RWPE2 (cell line): ENCODE measurements around the gene VWA3A.

Source experiments
- ATAC-seq: fragments of 200-7000 bp; cut with Tn5 transposase; 3 replicates; pipeline ENCODE4 v1.9.1; 2021; ENCODE audit warnings: low read depth
- DNase-seq: peaks from one replicate; pipeline ENCODE4 v3.0.0-alpha.2; 2020; ENCODE audit warnings: low spot score
- H3K27ac ChIP-seq: fragments of 450-650 bp; 2 replicates; pipeline ENCODE4 v1.5.1; 2017; ENCODE audit warnings: mild to moderate bottlenecking; ENCODE audit not compliant: poor library complexity, severe bottlenecking
- H3K27me3 ChIP-seq: fragments of 250-450 bp; sonication (Bioruptor Pico); 2 replicates; pipeline ENCODE4 v1.5.1; 2021; ENCODE audit warnings: mild to moderate bottlenecking, moderate library complexity; ENCODE audit not compliant: insufficient read depth, poor library complexity, severe bottlenecking
- H3K36me3 ChIP-seq: fragments of 250-450 bp; sonication (Bioruptor Pico); 2 replicates; pipeline ENCODE4 v1.5.1; 2020; ENCODE audit warnings: low read depth, mild to moderate bottlenecking, moderate library complexity
- H3K4me1 ChIP-seq: fragments of 250-450 bp; sonication (Bioruptor Pico); 2 replicates; pipeline ENCODE4 v1.5.1; 2021; ENCODE audit warnings: mild to moderate bottlenecking, moderate library complexity; ENCODE audit not compliant: insufficient read depth, poor library complexity, severe bottlenecking
- H3K4me3 ChIP-seq: fragments of 250-450 bp; sonication (Bioruptor Pico); 2 replicates; pipeline ENCODE4 v1.5.1; 2021; ENCODE audit warnings: mild to moderate bottlenecking, moderate library complexity; ENCODE audit not compliant: severe bottlenecking
- H3K9me3 ChIP-seq: fragments of 250-450 bp; sonication (Bioruptor Pico); 2 replicates; pipeline ENCODE4 v1.5.1; 2021; ENCODE audit warnings: mild to moderate bottlenecking, moderate library complexity; ENCODE audit not compliant: severe bottlenecking
- TF ChIP-seq, protein P1 (sequence below): fragments of 450-650 bp; IDR thresholded peaks from one replicate; pipeline ENCODE4 v1.5.1; 2017; ENCODE audit warnings: mild to moderate bottlenecking, moderate library complexity; ENCODE audit not compliant: poor library complexity, severe bottlenecking

The VWA3A gene

DNA sequence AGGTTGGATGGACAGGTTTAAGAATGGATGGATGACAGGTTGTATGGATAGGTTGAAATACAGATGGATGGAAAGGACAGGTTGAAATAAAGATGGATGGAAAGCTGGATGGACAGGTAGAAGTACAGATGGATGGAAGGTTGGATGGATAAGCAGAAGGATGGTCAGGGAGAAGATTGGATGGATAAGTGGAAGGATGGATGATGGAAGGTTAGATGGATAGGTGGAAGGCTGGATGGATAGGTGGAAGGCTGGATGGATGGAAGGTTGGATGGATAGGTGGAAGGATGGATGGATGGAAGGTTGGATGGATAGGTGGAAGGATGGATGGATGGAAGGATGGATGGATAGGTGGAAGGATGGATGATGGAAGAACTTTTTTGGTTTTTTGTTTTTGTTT, 69.1 kb downstream of the VWA3A start:
- TF ChIP-seq, protein P1, sequence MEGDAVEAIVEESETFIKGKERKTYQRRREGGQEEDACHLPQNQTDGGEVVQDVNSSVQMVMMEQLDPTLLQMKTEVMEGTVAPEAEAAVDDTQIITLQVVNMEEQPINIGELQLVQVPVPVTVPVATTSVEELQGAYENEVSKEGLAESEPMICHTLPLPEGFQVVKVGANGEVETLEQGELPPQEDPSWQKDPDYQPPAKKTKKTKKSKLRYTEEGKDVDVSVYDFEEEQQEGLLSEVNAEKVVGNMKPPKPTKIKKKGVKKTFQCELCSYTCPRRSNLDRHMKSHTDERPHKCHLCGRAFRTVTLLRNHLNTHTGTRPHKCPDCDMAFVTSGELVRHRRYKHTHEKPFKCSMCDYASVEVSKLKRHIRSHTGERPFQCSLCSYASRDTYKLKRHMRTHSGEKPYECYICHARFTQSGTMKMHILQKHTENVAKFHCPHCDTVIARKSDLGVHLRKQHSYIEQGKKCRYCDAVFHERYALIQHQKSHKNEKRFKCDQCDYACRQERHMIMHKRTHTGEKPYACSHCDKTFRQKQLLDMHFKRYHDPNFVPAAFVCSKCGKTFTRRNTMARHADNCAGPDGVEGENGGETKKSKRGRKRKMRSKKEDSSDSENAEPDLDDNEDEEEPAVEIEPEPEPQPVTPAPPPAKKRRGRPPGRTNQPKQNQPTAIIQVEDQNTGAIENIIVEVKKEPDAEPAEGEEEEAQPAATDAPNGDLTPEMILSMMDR: no peak
- Histone ChIP-seq H3K4me1 (no peaks in the 10 kb centered on the region), H3K27ac (no peak overlapping the region), H3K4me3 (no peak overlapping the region), H3K9me3 (no peaks in the 10 kb centered on the region), H3K36me3 (no peaks in the 10 kb centered on the region), H3K27me3 (peaks cover 16% of the 10 kb centered on the region)
- DNase-seq (no peak), ATAC-seq (no peak)

DNA sequence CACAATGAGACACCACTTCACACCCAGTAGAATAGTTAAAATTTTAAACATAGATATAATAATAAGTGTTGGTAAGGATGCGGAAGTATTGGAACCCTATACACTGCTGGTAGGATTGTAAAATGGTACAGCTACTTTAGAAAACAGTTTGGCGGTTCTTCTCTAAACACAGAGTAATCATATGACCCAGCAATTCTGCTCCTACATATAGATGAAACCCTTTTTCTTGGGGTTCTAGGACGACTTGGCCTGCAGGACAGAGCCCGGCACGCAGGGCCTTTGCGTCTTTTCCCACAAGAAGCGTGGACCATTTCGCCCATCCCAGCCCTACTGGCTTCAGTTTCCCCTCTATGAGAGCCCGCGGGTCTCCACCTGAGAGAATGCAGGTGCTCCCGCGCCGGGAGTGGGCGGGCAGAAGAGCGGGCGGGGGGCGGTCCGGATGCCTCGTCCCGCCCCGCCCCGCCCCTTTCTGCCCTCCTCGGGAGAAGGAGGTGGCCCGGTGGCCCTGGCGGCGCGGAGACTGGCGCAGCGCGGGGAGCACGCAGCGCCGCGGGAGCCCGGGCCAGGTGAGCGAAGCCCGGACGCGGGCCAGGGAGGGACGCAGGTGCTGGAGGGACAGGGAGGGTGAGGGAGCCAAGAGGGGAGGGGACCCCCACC, 69.8 kb downstream of the VWA3A start, which contains the start of gene SDR42E2:
Gene SDR42E2, plus strand, starts transcription at position 508 of the 657 bp plus-strand sequence. CDS start 3,077 bp downstream, outside the sequence.
- TF ChIP-seq, protein P1: no peak
- DNase-seq: no peak
- ATAC-seq: peak; percentile 79
- H3K27ac ChIP-seq: no peak within 1 kb of the TSS
- no peaks in the 10 kb centered on the region for H3K9me3 ChIP-seq
- peaks cover 16% of the 10 kb centered on the region for H3K27me3 ChIP-seq
- H3K4me3 ChIP-seq: peak within 1 kb of the TSS; percentile 9
- H3K36me3 ChIP-seq: no peaks in the 10 kb centered on the region
- no peaks in the 10 kb centered on the region for H3K4me1 ChIP-seq

DNA sequence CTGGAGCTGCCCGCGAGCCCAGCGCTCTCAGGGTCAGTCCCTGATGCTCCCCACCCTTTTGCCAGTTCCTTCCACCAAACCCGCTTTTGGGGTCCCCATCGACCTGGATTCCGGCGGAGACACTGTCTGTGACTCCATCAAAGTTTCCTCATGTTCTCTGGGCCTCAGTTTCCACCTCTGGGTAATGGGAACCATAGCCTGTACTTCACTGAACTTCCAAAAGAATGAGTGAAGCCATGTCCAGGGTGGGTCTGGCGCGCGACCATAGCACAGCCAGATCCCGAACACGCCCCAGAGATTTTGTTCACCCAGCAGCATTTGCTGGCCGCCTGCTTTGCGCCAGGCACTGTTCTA, 70.3 kb downstream of the VWA3A start:
- ATAC-seq: no peak
- H3K27me3 ChIP-seq: peaks cover 16% of the 10 kb centered on the region

DNA sequence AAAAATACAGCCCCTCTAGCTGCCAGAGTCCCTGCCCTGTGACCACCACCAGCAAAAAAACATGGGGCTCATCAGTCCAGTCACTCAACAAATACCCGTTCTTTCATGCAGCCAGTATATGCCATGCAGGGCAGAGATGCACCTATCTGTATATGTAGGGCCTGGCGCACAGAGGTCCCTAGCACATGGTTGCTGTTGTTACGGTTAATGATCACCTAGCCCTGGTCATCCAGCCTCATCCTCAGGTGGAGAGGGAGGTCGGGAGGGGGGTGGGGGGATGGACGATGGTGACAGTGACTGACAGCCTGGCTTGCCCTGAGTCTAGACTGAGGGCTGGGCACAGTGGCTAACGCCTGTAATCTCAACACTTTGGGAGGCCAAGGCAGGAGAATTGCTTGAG, 71.5 kb downstream of the VWA3A start:
- no peak overlapping the region for H3K4me3 ChIP-seq
- DNase-seq (no peak), ATAC-seq (no peak)
- peaks cover 16% of the 10 kb centered on the region for H3K27me3 ChIP-seq
- TF ChIP-seq, protein P1: no peak
- H3K36me3 ChIP-seq: no peaks in the 10 kb centered on the region
- no peaks in the 10 kb centered on the region for H3K9me3 ChIP-seq
- H3K27ac ChIP-seq: no peak overlapping the region
- no peaks in the 10 kb centered on the region for H3K4me1 ChIP-seq

More for the DNA sequence above, 70.3 kb downstream of the VWA3A start:
- no peak for DNase-seq
- no peak overlapping the region for H3K27ac ChIP-seq
- peak overlapping the region; percentile 9 for H3K4me3 ChIP-seq
- TF ChIP-seq, protein P1: no peak
- H3K4me1 ChIP-seq: no peaks in the 10 kb centered on the region
- H3K9me3 ChIP-seq: no peaks in the 10 kb centered on the region
- H3K36me3 ChIP-seq: no peaks in the 10 kb centered on the region

DNA sequence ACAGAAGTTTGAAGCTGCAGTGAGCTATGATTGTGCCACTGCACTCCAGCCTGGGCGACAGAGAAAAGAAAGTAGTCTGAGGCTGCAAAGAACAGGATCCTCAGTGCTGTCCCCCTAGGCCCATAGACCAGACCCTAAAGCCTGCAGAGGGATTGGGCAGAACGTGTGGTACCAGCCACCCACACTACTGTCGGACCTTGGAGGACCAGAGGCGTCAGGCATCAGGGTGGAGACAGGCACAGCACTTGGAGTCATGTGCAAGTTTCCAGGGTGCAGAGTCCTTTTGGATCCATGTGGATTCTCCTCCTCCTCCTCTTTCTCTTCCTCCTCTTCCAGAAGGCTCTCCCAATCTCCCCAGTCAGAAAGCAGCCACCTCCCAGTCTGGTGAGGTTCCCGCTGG, 72.1 kb downstream of the VWA3A start:
- Histone ChIP-seq H3K27me3 (peaks cover 16% of the 10 kb centered on the region), H3K9me3 (no peaks in the 10 kb centered on the region), H3K36me3 (no peaks in the 10 kb centered on the region), H3K4me3 (no peak overlapping the region), H3K4me1 (no peaks in the 10 kb centered on the region), H3K27ac (no peak overlapping the region)
- DNase-seq (no peak), ATAC-seq (no peak)
- TF ChIP-seq, protein P1: no peak
